UCSD-AML1 (cell line): Measurements from ENCODE around the gene BRIP1.
"Not testable (repeated sequence)": the region's sequence is repeated elsewhere in the genome, so short reads cannot be mapped to it uniquely, and the experiment has no call there.

ENCODE experiments used
- DNase-seq: peaks from one replicate; lab custom pipeline; 2025; ENCODE audit not compliant: unreplicated experiment; lab: John Stamatoyannopoulos, UW

BRIP1 gene

GRCh38 chr17:61702450-61702849 is 160.9 kb downstream of the BRIP1 start:
- DNase-seq = no peak

- no peak for DNase-seq
Measured at GRCh38 chr17:61701978-61702377, 161.3 kb downstream of the BRIP1 start.

- DNase-seq = no peak
Measured at GRCh38 chr17:61701334-61701733, 162.0 kb downstream of the BRIP1 start.

GRCh38 chr17:61700252-61700651 is 163.1 kb downstream of the BRIP1 start:
- no peak for DNase-seq

- DNase-seq = no peak
Measured at GRCh38 chr17:61699694-61700093, 163.6 kb downstream of the BRIP1 start.

- DNase-seq = no peak
Measured at GRCh38 chr17:61699032-61699431, 164.3 kb downstream of the BRIP1 start.

GRCh38 chr17:61698244-61698643 is 165.1 kb downstream of the BRIP1 start:
- DNase-seq = no peak

GRCh38 chr17:61695779-61696337 is 167.5 kb downstream of the BRIP1 start:
- DNase-seq = no peak

- no peak for DNase-seq
Measured at GRCh38 chr17:61694095-61694494, 169.2 kb downstream of the BRIP1 start.

GRCh38 chr17:61689610-61690180 is 173.6 kb downstream of the BRIP1 start:
- DNase-seq = no peak

- no peak for DNase-seq
Measured at GRCh38 chr17:61687769-61688168, 175.6 kb downstream of the BRIP1 start.

GRCh38 chr17:61686113-61686512 is 177.2 kb downstream of the BRIP1 start:
- DNase-seq = no peak

- DNase-seq = no peak
Measured at GRCh38 chr17:61684818-61685217, 178.5 kb downstream of the BRIP1 start.

GRCh38 chr17:61684172-61684571 is 179.2 kb downstream of the BRIP1 start:
- no peak for DNase-seq

- DNase-seq = no peak
Measured at GRCh38 chr17:61683466-61683865, 179.9 kb downstream of the BRIP1 start.

- DNase-seq = no peak
Measured at GRCh38 chr17:61680921-61681320, 182.4 kb downstream of the BRIP1 start.

GRCh38 chr17:61678339-61678738 is 185.0 kb downstream of the BRIP1 start:
- DNase-seq = no peak

- DNase-seq = not testable (repeated sequence)
Measured at GRCh38 chr17:61677150-61677811, 186.0 kb downstream of the BRIP1 start.

GRCh38 chr17:61676522-61676921 is 186.8 kb downstream of the BRIP1 start:
- not testable (repeated sequence) for DNase-seq

GRCh38 chr17:61674609-61675008 is 188.7 kb downstream of the BRIP1 start:
- DNase-seq = not testable (repeated sequence)

GRCh38 chr17:61673019-61673897 is 190.1 kb downstream of the BRIP1 start:
- not testable (repeated sequence) for DNase-seq

GRCh38 chr17:61672140-61672539 is 191.2 kb downstream of the BRIP1 start:
- DNase-seq = no peak
